PC-9 (cell line): ENCODE data around the gene MERTK. TPM values are rescaled to one million over a fixed set of nuclear protein-coding genes. Genes with fewer than 3 reads are reported as not detected.

ENCODE experiments used
- BruUV-seq: library from RNA; stranded (reverse); fragments of 400-500 nt; replicated peaks from 2 replicates; lab custom pipeline; 2021; lab: Mats Ljungman, UMichigan
- CTCF ChIA-PET: fragments of 300-600 bp; sonication (Branson Sonifier 250); formaldehyde crosslinking; loops from one replicate; lab custom pipeline; 2022; ENCODE audit warnings: antibody characterized with exemption; lab: Charles Lee
- POLR2A ChIA-PET: fragments of 300-600 bp; sonication (Branson Sonifier 250); formaldehyde crosslinking; loops from one replicate; lab custom pipeline; 2022; ENCODE audit warnings: antibody characterized with exemption; ENCODE audit not compliant: unreplicated experiment; lab: Charles Lee
- DNase-seq, 2 experiments: peaks; one replicate each; pipeline versions ENCODE4 v3.0.0 to v3.0.0-alpha.2; 2015 to 2022; ENCODE audit warnings: mixed read lengths in 1 of 2
- H2AFZ ChIP-seq: fragments of 200-600 bp; sonication (generic); 2 replicates; pipeline ENCODE4 v1.8.1; 2017; ENCODE audit warnings: antibody characterized with exemption
- H3F3A ChIP-seq: fragments of 200-600 bp; sonication (generic); 2 replicates; pipeline ENCODE4 v1.8.1; 2017; ENCODE audit warnings: antibody characterized with exemption, mild to moderate bottlenecking, low read depth; ENCODE audit not compliant: insufficient read depth
- H3K27ac ChIP-seq: fragments of 200-600 bp; sonication (generic); 2 replicates; pipeline ENCODE4 v1.6.1; 2016; ENCODE audit warnings: mixed run types
- H3K27me3 ChIP-seq: fragments of 200-600 bp; sonication (generic); 2 replicates; pipeline ENCODE4 v1.6.1; 2016; ENCODE audit warnings: low read depth, mixed run types; ENCODE audit not compliant: insufficient read depth
- H3K36me3 ChIP-seq: fragments of 200-600 bp; sonication (generic); 2 replicates; pipeline ENCODE4 v1.6.1; 2016; ENCODE audit warnings: low read depth, mixed run types
- H3K4me1 ChIP-seq: fragments of 200-600 bp; sonication (generic); replicated peaks from 2 replicates; pipeline ENCODE4 v1.6.1; 2016; ENCODE audit warnings: mixed run types; ENCODE audit not compliant: insufficient read depth
- H3K4me2 ChIP-seq: fragments of 200-600 bp; sonication (generic); 2 replicates; pipeline ENCODE4 v1.6.1; 2017; ENCODE audit warnings: mixed run types
- H3K4me3 ChIP-seq: fragments of 200-600 bp; sonication (generic); 2 replicates; pipeline ENCODE4 v1.6.1; 2016; ENCODE audit warnings: mixed run types
- H3K79me2 ChIP-seq: fragments of 200-600 bp; sonication (generic); 2 replicates; pipeline ENCODE4 v1.6.1; 2017; ENCODE audit warnings: low read depth, mixed run types
- H3K9me2 ChIP-seq: fragments of 200-600 bp; sonication (generic); 2 replicates; pipeline ENCODE4 v1.8.1; 2017; ENCODE audit warnings: mild to moderate bottlenecking; ENCODE audit not compliant: insufficient read depth
- H3K9me3 ChIP-seq: fragments of 200-600 bp; sonication (generic); 2 replicates; pipeline ENCODE4 v1.8.1; 2016; ENCODE audit warnings: low read depth; ENCODE audit not compliant: insufficient read depth
- H4K20me1 ChIP-seq: fragments of 200-600 bp; sonication (generic); 2 replicates; pipeline ENCODE4 v1.8.1; 2017; ENCODE audit not compliant: insufficient read depth
- CTCF ChIP-seq: fragments of 200-600 bp; sonication (generic); conservative IDR thresholded peaks from 2 replicates; pipeline ENCODE4 v1.6.1; 2017; ENCODE audit warnings: mixed run types, antibody characterized with exemption, mild to moderate bottlenecking, moderate library complexity
- EZH2 ChIP-seq: fragments of 200-600 bp; sonication (generic); IDR thresholded peaks from 2 replicates; pipeline ENCODE4 v1.8.0; 2017; ENCODE audit warnings: antibody characterized with exemption, low read depth
- intact Hi-C: fragments of 100-400 bp; cut with micrococcal nuclease; formaldehyde crosslinking; loops from one replicate; pipeline ENCODE4 v1.10.0; 2022; ENCODE audit not compliant: unreplicated experiment
- total RNA-seq: library from RNA; stranded (reverse); gene quantifications from 2 replicates; pipeline ENCODE4 v1.2.3, GENCODE V29; 2021

Gene MERTK
- total RNA-seq, 1 experiment from 2014 or later = 1.6 TPM

GRCh38 chr2:112026509-112026908, 128.1 kb downstream of the MERTK start:
- 0 out of 2 replicates have a peak, but pooled peaks cover 4% of the 10 kb centered on the region for H3F3A ChIP-seq
- no peaks in the 10 kb centered on the region for H3K79me2 ChIP-seq
- no peak overlapping the region for H2AFZ ChIP-seq
- H4K20me1 ChIP-seq = no peaks in the 10 kb centered on the region
- no peaks in the 10 kb centered on the region for H3K36me3 ChIP-seq
- intact Hi-C loops = no loop called here
- H3K4me3 ChIP-seq = no peak overlapping the region
- BruUV-seq = no TSS peak
- peaks cover 20% of the 10 kb centered on the region for H3K4me1 ChIP-seq
- POLR2A ChIA-PET = no interaction called here
- CTCF ChIA-PET = no interaction called here
- H3K9me2 ChIP-seq = no peaks in the 10 kb centered on the region
- TF ChIP-seq CTCF (no peak), EZH2 (no peak)
- no peaks in the 10 kb centered on the region for H3K9me3 ChIP-seq
- DNase-seq = no peak
- H3K4me2 ChIP-seq = no peak overlapping the region
- no peak overlapping the region for H3K27ac ChIP-seq
- H3K27me3 ChIP-seq = no peaks in the 10 kb centered on the region

- no peaks in the 10 kb centered on the region for H3K9me3 ChIP-seq
- H3K79me2 ChIP-seq = no peaks in the 10 kb centered on the region
- H3F3A ChIP-seq = peaks cover 7% of the 10 kb centered on the region; the same call in 1 of the 2 replicates
- no peak overlapping the region for H3K4me2 ChIP-seq
- ChIA-PET CTCF (no interaction called here), POLR2A (no interaction called here)
- intact Hi-C loops = no loop called here
- H2AFZ ChIP-seq = no peak overlapping the region
- H3K27me3 ChIP-seq = no peaks in the 10 kb centered on the region
- no peak overlapping the region for H3K27ac ChIP-seq
- no TSS peak for BruUV-seq
- no peaks in the 10 kb centered on the region for H3K36me3 ChIP-seq
- peaks cover 20% of the 10 kb centered on the region for H3K4me1 ChIP-seq
- no peak overlapping the region for H3K4me3 ChIP-seq
- no peaks in the 10 kb centered on the region for H4K20me1 ChIP-seq
- no peak for TF ChIP-seq CTCF
- TF ChIP-seq EZH2 = no peak
- no peak for DNase-seq
- no peaks in the 10 kb centered on the region for H3K9me2 ChIP-seq
Observed at GRCh38 chr2:112027767-112028166, 129.4 kb downstream of the MERTK start.

- ChIA-PET CTCF (no interaction called here), POLR2A (interaction anchor here (0.6 kb wide), 1 partner anchor 13 kb away, joined by 4 read pairs; no protein-coding TSS in a partner anchor)
- H3K4me2 ChIP-seq = no peak overlapping the region
Observed at GRCh38 chr2:112029164-112029563, 130.8 kb downstream of the MERTK start.

More at GRCh38 chr2:112029164-112029563, 130.8 kb downstream of the MERTK start:
- Histone ChIP-seq H3K4me3 (no peak overlapping the region), H2AFZ (no peak overlapping the region), H3K4me1 (peaks cover 34% of the 10 kb centered on the region), H3K9me2 (no peaks in the 10 kb centered on the region), H4K20me1 (no peaks in the 10 kb centered on the region), H3F3A (peaks cover 21% of the 10 kb centered on the region), H3K27me3 (no peaks in the 10 kb centered on the region), H3K9me3 (no peaks in the 10 kb centered on the region), H3K79me2 (no peaks in the 10 kb centered on the region), H3K36me3 (no peaks in the 10 kb centered on the region), H3K27ac (no peak overlapping the region)
- intact Hi-C loops = no loop called here
- DNase-seq = peak in 1 of 2 experiments; percentile 83
- TF ChIP-seq EZH2 = no peak
- no peak for TF ChIP-seq CTCF
- no TSS peak for BruUV-seq
